Measurements from ENCODE around the gene WNT10A.

DNA sequence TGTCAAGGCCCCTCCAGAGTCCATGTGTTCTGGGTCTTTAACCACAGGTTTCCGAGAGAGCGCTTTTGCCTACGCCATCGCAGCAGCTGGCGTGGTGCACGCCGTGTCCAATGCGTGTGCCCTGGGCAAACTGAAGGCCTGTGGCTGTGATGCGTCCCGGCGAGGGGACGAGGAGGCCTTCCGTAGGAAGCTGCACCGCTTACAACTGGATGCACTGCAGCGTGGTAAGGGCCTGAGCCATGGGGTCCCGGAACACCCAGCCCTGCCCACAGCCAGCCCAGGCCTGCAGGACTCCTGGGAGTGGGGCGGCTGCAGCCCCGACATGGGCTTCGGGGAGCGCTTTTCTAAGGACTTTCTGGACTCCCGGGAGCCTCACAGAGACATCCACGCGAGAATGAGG lies 9.3 kb downstream of the WNT10A start:
- TF ChIP-seq, protein P1, sequence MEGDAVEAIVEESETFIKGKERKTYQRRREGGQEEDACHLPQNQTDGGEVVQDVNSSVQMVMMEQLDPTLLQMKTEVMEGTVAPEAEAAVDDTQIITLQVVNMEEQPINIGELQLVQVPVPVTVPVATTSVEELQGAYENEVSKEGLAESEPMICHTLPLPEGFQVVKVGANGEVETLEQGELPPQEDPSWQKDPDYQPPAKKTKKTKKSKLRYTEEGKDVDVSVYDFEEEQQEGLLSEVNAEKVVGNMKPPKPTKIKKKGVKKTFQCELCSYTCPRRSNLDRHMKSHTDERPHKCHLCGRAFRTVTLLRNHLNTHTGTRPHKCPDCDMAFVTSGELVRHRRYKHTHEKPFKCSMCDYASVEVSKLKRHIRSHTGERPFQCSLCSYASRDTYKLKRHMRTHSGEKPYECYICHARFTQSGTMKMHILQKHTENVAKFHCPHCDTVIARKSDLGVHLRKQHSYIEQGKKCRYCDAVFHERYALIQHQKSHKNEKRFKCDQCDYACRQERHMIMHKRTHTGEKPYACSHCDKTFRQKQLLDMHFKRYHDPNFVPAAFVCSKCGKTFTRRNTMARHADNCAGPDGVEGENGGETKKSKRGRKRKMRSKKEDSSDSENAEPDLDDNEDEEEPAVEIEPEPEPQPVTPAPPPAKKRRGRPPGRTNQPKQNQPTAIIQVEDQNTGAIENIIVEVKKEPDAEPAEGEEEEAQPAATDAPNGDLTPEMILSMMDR (IDR thresholded peaks at IDR 0.05) = no peak
- TF ChIP-seq, protein P2, sequence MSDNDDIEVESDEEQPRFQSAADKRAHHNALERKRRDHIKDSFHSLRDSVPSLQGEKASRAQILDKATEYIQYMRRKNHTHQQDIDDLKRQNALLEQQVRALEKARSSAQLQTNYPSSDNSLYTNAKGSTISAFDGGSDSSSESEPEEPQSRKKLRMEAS (IDR thresholded peaks at IDR 0.05) = no peak
- no peak for TF ChIP-seq CBX2 (IDR thresholded peaks at IDR 0.05; ENCODE audit: borderline replicate concordance, low read depth)
- no peak for TF ChIP-seq MAZ (IDR thresholded peaks at IDR 0.05; ENCODE audit: borderline replicate concordance, low read depth, low read length)
- no peak for TF ChIP-seq EP300 (IDR thresholded peaks at IDR 0.05)
- no peak for TF ChIP-seq SMC3 (IDR thresholded peaks at IDR 0.05)
- no peak for TF ChIP-seq RAD21 (conservative IDR thresholded peaks at IDR 0.05 in 1 of 2, IDR thresholded peaks at IDR 0.05 in 1 of 2)
- TF ChIP-seq POLR2A (IDR thresholded peaks at IDR 0.05; ENCODE audit: low read length) = no peak
- no peak for TF ChIP-seq RCOR1 (IDR thresholded peaks at IDR 0.05; ENCODE audit: low read depth, low read length)
- TF ChIP-seq, protein P3, sequence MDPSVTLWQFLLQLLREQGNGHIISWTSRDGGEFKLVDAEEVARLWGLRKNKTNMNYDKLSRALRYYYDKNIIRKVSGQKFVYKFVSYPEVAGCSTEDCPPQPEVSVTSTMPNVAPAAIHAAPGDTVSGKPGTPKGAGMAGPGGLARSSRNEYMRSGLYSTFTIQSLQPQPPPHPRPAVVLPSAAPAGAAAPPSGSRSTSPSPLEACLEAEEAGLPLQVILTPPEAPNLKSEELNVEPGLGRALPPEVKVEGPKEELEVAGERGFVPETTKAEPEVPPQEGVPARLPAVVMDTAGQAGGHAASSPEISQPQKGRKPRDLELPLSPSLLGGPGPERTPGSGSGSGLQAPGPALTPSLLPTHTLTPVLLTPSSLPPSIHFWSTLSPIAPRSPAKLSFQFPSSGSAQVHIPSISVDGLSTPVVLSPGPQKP (IDR thresholded peaks at IDR 0.05; ENCODE audit: low read depth, low read length) = no peak
- TF ChIP-seq ZNF302 (CRISPR knock-in tag; IDR thresholded peaks at IDR 0.05) = no peak
- no peak for TF ChIP-seq JUNB (IDR thresholded peaks at IDR 0.05)
- TF ChIP-seq, protein P4, sequence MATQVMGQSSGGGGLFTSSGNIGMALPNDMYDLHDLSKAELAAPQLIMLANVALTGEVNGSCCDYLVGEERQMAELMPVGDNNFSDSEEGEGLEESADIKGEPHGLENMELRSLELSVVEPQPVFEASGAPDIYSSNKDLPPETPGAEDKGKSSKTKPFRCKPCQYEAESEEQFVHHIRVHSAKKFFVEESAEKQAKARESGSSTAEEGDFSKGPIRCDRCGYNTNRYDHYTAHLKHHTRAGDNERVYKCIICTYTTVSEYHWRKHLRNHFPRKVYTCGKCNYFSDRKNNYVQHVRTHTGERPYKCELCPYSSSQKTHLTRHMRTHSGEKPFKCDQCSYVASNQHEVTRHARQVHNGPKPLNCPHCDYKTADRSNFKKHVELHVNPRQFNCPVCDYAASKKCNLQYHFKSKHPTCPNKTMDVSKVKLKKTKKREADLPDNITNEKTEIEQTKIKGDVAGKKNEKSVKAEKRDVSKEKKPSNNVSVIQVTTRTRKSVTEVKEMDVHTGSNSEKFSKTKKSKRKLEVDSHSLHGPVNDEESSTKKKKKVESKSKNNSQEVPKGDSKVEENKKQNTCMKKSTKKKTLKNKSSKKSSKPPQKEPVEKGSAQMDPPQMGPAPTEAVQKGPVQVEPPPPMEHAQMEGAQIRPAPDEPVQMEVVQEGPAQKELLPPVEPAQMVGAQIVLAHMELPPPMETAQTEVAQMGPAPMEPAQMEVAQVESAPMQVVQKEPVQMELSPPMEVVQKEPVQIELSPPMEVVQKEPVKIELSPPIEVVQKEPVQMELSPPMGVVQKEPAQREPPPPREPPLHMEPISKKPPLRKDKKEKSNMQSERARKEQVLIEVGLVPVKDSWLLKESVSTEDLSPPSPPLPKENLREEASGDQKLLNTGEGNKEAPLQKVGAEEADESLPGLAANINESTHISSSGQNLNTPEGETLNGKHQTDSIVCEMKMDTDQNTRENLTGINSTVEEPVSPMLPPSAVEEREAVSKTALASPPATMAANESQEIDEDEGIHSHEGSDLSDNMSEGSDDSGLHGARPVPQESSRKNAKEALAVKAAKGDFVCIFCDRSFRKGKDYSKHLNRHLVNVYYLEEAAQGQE (IDR thresholded peaks at IDR 0.05) = no peak
- no peak for TF ChIP-seq CEBPB (IDR thresholded peaks at IDR 0.05)
